NOMO-1 (cell line): ENCODE data around the gene TBC1D22A.

Experiments
- DNase-seq, 2 experiments: peaks; one replicate each; lab custom pipeline; 2025; ENCODE audit not compliant: unreplicated experiment in 2 of 2; lab: John Stamatoyannopoulos, UW

Gene TBC1D22A

DNA sequence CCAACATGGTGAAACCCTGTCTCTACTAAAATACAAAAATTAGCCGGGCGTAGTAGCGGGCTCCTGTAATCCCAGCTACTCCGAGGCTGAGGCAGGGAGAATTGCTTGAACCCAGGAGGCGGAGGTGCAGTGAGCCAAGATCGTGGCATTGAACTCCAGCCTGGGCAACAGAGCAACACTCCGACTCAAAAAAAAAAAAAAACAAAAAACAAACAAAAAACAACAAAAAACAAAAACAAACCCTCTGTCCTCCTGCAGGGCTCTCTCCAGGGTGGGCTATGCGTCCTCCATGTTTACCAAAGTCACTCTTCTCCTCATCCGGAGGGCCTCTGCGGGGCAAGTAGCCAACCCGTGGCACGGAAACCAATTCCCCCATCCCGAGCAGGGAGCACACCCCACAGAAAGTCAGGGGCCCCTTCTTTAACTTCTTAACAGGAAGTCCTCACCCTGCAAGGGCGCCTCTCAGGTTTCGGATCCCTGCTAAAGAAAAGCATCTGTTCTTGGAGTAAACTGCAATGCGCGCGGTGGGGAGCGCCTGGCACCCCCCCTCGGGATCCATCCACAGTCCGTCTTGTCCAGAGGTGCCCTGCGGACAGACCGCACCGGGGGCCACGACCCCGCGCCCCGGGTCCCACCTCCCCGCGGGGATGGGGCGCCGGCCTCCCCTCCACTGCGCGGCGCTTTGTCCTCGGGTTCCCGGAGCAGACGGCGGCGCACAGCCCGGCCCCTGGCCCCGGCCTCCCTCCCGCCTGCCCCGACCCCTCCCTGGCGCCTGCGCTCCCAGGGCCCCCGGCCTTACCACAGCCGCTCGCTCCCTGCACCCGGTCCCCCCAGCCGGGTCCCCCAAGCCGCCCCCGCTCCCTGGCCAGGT is 25.1 kb upstream of the TBC1D22A start:
- peak; percentile 43 to 57 for DNase-seq

GRCh38 chr22:46737976-46738646 is 24.3 kb upstream of the TBC1D22A start, which contains the start of gene CERK:
CERK (minus strand) TSS chr22:46738252; CDS start chr22:46738148, 104 bp downstream.
- peak; percentile 44 to 61 for DNase-seq

DNA sequence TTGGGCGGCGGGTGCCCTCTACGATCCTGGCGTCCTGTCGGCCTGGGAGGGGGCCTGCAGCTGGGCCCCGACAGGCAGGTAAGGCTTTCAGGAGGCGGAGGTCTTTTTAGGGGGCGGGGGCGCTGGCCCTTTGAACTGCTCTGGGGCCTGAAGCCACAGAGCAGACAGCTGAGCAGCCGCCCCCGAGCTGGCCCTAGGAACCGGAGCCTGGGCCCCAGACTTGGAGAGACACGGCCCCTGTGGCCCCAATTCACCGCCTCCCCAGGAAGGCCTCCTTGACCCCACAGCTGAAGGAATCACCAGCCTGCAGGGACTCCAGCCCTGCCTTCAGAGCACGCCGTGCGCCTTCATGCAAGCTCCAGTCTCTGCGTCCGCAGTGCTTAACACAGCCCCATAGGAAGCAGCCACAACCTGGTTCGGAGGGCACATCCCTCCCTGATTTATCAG is 23.8 kb upstream of the TBC1D22A start:
- no peak for DNase-seq

DNA sequence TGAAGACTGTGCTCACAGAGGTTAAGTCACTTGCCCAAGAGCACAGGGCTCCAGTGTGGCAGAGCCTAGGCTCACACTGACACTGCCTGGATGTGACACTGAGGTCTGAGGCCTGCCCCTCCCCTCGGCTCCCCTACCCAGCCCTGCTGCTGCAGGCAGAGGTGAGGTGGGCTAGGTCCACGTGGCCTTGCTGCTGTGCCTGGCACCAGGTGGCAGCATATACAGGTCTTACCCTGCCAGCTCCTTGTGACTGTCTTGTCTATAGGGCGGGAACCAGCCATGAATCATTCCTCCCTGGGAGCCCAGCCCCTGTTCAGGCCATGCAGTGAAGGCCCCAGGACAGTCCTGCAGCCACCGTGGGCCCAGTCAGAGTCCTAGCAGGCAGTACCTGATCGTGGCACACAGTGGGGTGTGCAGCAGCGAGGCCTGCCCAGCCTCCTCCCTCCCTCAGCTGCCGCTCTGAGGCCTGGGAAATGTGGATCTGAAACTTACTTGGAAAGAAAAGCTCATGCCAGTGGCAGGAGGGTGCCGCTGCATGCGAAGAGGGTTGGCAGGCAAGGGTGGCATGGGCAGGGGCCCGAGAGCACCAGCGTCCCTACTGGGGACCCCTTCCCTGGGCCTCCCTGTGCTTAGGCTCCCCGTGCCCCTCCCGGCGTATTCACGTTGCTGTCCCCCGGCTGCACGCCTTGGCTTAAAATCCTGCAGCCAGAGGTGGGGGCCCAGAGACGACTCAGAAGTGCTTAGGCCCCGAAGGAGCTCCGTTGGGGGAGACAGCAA is 23.2 kb upstream of the TBC1D22A start:
- DNase-seq, result peak; percentile 47 to 52

DNA sequence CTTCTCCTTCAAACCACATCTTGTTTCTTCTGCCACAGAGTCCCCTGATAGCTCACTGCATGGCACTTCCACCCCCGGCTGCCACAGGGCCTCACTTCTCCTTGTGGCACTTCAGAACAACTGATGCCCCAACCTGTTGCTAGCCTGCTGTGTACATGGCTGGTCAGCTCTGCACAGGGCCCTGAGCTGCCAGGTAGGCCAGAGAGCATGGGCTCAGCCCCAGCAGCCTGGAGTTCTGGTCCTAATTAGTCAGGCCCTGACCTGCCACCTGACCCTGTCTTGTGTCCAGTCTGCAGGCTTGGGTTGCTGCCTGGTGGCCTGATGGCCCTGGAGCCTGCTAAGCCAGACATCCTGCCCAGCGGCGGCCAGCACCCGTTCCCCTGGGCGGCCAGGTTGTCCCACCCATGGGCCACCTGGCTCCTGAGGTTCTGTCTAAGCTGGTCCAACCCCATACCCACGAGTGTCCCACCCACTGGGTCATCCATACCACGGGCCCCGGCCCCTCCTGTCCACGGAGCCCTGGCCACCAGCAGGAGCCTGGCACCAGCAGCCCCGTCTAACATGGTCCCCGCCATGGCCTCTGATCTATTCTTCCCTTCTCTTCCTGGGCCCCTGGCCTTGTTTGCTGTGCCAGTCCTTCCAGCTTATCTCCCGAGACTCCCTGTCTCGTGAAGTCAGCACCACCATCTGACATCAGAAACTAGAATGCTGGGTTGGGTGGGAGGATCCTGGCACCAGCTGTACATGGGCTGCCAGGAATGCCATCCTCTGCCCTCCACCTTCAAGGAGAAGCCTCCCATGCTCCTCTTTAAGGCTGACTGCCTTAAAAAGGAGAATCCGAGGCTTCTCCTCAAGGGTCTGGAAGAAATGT is 21.3 kb upstream of the TBC1D22A start:
- no peak for DNase-seq

GRCh38 chr22:46741974-46742519 is 20.4 kb upstream of the TBC1D22A start:
- no peak for DNase-seq

GRCh38 chr22:46742576-46743221 is 19.8 kb upstream of the TBC1D22A start:
- DNase-seq, result no peak

DNA sequence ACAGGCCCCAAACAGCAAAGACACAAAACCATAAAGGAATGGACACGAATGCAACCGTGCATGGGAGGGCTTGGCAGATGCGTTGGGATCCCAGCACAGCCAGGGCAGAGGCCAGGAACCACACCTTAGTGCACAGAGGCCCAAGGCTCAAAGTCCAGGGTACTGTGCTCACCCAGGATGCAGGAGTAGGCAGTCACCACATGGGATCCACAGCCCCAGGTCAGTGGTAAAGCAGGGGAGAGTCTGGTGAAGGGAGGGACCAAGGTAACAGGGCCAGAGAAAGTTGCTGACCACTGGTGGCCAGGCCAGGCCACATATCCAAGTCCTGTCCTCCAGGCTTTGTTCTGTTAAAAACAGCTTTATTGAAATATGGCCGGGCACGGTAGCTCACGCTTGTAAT is 17.9 kb upstream of the TBC1D22A start:
- DNase-seq, result no peak

- no peak for DNase-seq
Measured at GRCh38 chr22:46746192-46746591, 16.3 kb upstream of the TBC1D22A start.

GRCh38 chr22:46746620-46747019 is 15.8 kb upstream of the TBC1D22A start:
- DNase-seq, result no peak

GRCh38 chr22:46747646-46748045 is 14.8 kb upstream of the TBC1D22A start:
- no peak for DNase-seq

- DNase-seq, result no peak
Measured at GRCh38 chr22:46748206-46748907, 14.1 kb upstream of the TBC1D22A start.

GRCh38 chr22:46748908-46749675 is 13.4 kb upstream of the TBC1D22A start:
- peak in 1 of 2 experiments; percentile 34 for DNase-seq

GRCh38 chr22:46749682-46750529 is 12.5 kb upstream of the TBC1D22A start:
- no peak for DNase-seq

- no peak for DNase-seq
Measured at GRCh38 chr22:46750530-46750800, 12.0 kb upstream of the TBC1D22A start.

- no peak for DNase-seq
Measured at GRCh38 chr22:46750863-46751443, 11.5 kb upstream of the TBC1D22A start.
